ENCODE measurements around the gene RAB1B. TPM values are rescaled to one million over a fixed set of nuclear protein-coding genes. Genes with fewer than 3 reads are reported as not detected.

The RAB1B gene
- total RNA-seq, 1 donor from 2014 or later, result 138 TPM

DNA sequence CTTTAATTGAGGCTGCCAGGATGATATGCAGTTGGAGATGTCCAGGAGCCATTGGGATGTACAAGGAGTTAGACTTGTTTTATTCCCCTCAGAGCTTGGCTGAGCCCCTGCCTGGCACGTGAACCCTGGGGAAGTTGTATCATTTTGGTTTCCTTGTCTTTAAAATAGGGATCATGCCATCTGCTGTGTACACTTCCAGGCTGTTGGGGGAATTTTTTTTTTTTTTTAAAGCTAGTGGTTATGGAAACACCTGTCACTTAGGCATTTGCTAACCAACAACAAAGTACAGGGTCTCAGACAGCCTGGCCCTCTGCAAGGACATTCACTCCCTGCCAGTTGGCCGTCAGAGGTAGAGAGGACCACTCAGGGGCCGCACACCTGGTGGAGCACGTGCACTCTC lies 8.5 kb upstream of the RAB1B start:
- Histone ChIP-seq H3K9me3 (no peaks in the 10 kb centered on the region), H3K4me3 (no peak overlapping the region), H3K4me1 (peaks cover 20% of the 10 kb centered on the region), H3K36me3 (peaks cover 42% of the 10 kb centered on the region), H3K27me3 (ENCODE audit: low read depth) (no peaks in the 10 kb centered on the region), H3K27ac (no peak overlapping the region)
- intact Hi-C loops (cut with DNase I), result loop anchor here (5.0 kb wide), 1 partner anchor 38 kb away; no protein-coding TSS in a partner anchor
- ATAC-seq, result no peak
- no peak for DNase-seq
- TF ChIP-seq, protein P1, sequence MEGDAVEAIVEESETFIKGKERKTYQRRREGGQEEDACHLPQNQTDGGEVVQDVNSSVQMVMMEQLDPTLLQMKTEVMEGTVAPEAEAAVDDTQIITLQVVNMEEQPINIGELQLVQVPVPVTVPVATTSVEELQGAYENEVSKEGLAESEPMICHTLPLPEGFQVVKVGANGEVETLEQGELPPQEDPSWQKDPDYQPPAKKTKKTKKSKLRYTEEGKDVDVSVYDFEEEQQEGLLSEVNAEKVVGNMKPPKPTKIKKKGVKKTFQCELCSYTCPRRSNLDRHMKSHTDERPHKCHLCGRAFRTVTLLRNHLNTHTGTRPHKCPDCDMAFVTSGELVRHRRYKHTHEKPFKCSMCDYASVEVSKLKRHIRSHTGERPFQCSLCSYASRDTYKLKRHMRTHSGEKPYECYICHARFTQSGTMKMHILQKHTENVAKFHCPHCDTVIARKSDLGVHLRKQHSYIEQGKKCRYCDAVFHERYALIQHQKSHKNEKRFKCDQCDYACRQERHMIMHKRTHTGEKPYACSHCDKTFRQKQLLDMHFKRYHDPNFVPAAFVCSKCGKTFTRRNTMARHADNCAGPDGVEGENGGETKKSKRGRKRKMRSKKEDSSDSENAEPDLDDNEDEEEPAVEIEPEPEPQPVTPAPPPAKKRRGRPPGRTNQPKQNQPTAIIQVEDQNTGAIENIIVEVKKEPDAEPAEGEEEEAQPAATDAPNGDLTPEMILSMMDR (IDR thresholded peaks at IDR 0.05), result no peak

DNA sequence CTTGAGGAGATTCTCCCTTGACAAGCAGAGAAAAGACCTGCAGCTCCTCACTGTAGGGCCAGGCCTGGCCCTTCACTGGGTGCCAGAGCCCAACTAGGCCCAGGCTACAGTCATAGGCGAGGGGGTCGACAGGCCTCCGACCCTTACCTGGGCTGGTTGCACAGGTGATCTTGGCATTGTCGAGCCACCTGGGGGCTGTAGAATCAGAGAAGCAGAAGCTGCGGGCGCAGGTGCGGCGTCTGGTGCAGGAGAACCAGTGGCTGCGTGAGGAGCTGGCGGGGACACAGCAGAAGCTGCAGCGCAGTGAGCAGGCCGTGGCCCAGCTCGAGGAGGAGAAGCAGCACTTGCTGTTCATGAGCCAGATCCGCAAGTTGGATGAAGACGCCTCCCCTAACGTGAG lies 6.9 kb upstream of the RAB1B start:
- peaks cover 49% of the 10 kb centered on the region for H3K36me3 ChIP-seq
- TF ChIP-seq, protein P1 (IDR thresholded peaks at IDR 0.05), result no peak
- intact Hi-C loops (cut with DNase I), result loop anchor here (5.0 kb wide), 1 partner anchor 39 kb away; no protein-coding TSS in a partner anchor
- no peaks in the 10 kb centered on the region for H3K9me3 ChIP-seq
- peaks cover 19% of the 10 kb centered on the region for H3K4me1 ChIP-seq
- no peaks in the 10 kb centered on the region for H3K27me3 ChIP-seq (ENCODE audit: low read depth)
- DNase-seq (no peak), ATAC-seq (no peak)
- no peak overlapping the region for H3K27ac ChIP-seq
- no peak overlapping the region for H3K4me3 ChIP-seq

DNA sequence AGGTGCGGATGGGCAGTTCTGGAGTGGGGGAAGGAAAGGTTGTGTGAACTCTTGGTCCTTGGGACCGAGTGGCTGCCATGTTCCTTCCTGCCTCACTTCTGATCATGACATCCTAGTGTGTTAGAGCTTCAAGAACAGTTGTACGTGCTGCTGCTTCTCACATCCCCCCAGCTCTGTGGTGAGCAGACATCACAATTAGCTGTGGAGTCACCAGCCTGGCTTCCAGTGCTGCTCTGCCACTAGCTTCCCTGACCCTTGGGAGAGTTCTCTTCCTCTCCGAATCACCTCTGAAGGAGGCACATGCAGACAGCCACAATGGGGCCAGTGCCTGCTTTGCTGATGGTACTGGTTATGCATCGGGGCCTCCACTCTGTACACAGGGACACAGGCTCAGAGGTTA lies 6.2 kb upstream of the RAB1B start:
- H3K4me3 ChIP-seq, result no peak overlapping the region
- DNase-seq (no peak), ATAC-seq (no peak)
- TF ChIP-seq, protein P1 (IDR thresholded peaks at IDR 0.05), result no peak
- peaks cover 19% of the 10 kb centered on the region for H3K4me1 ChIP-seq
- no peaks in the 10 kb centered on the region for H3K27me3 ChIP-seq (ENCODE audit: low read depth)
- intact Hi-C loops (cut with DNase I), result loop anchor here (5.0 kb wide), 1 partner anchor 40 kb away; no protein-coding TSS in a partner anchor
- H3K9me3 ChIP-seq, result no peaks in the 10 kb centered on the region
- H3K36me3 ChIP-seq, result peaks cover 49% of the 10 kb centered on the region
- H3K27ac ChIP-seq, result no peak overlapping the region

DNA sequence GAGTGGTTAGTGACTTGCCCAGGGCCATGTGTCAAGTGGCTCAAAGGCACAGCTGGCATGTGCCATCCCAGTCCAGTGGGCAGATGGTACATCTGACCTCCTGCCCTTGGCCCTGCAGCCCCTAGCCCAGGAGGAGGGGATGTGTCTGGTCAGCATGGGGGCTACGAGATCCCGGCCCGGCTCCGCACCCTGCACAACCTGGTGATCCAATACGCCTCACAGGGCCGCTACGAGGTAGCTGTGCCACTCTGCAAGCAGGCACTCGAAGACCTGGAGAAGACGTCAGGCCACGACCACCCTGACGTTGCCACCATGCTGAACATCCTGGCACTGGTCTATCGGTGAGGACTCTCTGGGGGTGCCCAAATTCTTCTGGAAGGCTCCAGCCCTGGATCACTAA lies 5.7 kb upstream of the RAB1B start:
- ATAC-seq, result no peak
- peaks cover 49% of the 10 kb centered on the region for H3K36me3 ChIP-seq
- intact Hi-C loops (cut with DNase I), result loop anchor here (5.0 kb wide), 1 partner anchor 40 kb away; no protein-coding TSS in a partner anchor

DNA sequence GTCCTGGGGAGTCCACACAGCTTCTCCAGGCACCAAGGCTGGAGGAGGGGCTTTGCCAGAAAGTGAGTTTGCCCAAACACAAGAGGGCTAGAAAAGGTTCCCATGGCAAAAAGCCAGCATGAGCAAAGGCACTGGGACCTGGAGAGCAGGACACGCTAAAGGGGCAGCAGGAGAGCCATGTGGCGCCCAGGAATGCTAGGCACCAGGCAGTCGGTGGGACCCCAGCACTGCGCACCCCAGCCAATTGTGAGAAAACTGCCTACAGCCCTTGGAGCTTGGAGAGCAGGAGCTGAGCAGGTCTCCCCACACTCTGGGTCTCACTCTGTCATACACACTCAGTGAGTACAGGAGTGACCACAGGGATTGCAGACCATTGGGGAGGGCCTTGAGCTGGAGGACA lies 5.2 kb upstream of the RAB1B start:
- Histone ChIP-seq H3K9me3 (no peaks in the 10 kb centered on the region), H3K27ac (no peak overlapping the region), H3K4me1 (peaks cover 19% of the 10 kb centered on the region), H3K36me3 (peaks cover 49% of the 10 kb centered on the region), H3K27me3 (ENCODE audit: low read depth) (no peaks in the 10 kb centered on the region), H3K4me3 (no peak overlapping the region)
- TF ChIP-seq, protein P1 (IDR thresholded peaks at IDR 0.05), result no peak
- ATAC-seq (no peak), DNase-seq (no peak)
- intact Hi-C loops (cut with DNase I), result loop anchor here (5.0 kb wide), 1 partner anchor 41 kb away; no protein-coding TSS in a partner anchor

More for the DNA sequence above, 5.7 kb upstream of the RAB1B start:
- TF ChIP-seq, protein P1 (IDR thresholded peaks at IDR 0.05), result no peak
- H3K4me3 ChIP-seq, result no peak overlapping the region
- H3K4me1 ChIP-seq, result peaks cover 19% of the 10 kb centered on the region
- H3K9me3 ChIP-seq, result no peaks in the 10 kb centered on the region
- no peak overlapping the region for H3K27ac ChIP-seq
- no peak for DNase-seq
- H3K27me3 ChIP-seq (ENCODE audit: low read depth), result no peaks in the 10 kb centered on the region
